ENCODE measurements around the gene KAT2B. TPM values are rescaled to one million over a fixed set of nuclear protein-coding genes. Genes with fewer than 3 reads are reported as not detected.

The KAT2B gene
- total and polyA plus RNA-seq, 10 donors = 13.6 to 64.3 (median 54.1) TPM

DNA sequence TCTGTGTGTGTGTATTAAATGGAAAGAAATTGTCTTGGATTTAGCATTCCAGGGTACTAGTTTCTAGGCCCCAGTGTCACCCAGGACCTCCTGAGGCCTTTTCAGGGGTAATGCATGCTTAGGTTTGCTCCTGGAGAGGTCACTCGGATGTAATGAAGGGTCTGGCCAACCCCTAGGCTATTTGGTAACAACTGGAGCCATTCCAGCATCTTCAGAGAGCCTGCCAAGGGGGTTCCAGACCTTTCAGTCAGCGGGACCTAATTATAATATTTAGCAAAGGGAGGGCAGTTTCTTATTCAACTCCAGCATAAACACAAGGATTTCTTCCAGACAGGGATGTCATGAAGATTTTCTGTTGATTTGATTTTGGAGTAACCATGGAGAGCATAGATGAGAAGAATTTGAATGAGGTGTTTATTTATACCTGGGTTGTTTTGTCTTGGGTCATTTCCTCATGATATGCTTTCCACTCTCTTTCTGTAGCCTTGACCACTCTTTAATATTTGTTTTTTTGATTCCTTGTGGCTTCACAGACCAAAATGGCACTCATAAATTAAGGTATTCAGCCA is 17.4 kb downstream of the KAT2B start:
- TF ChIP-seq POLR2AphosphoS5 (IDR thresholded peaks at IDR 0.05) (peak in 1 of 3 donors; percentile 2), POLR2A (IDR thresholded peaks at IDR 0.05) (no peak)
- Histone ChIP-seq H3K36me3 (no peaks in the 10 kb centered on the region), H3K27me3 (replicated peaks in 1 of 7) (no peaks in the 10 kb centered on the region), H3K4me1 (peaks cover 36 to 88% (median 69%) of the 10 kb centered on the region in 6 donors), H3K27ac (peak overlapping the region in 7 of 8 donors; percentile 30 to 87 (median 79)), H3K9me3 (no peaks in the 10 kb centered on the region), H3K4me3 (no peak overlapping the region)
- 72 to 85% (median 78%) methylated on average over 2 of the region's 2 CpGs for WGBS, 5 donors
- intact Hi-C loops (cut with DNase I; ENCODE audit: low total_unique reads) = no loop called here
- no peak for DNase-seq

DNA sequence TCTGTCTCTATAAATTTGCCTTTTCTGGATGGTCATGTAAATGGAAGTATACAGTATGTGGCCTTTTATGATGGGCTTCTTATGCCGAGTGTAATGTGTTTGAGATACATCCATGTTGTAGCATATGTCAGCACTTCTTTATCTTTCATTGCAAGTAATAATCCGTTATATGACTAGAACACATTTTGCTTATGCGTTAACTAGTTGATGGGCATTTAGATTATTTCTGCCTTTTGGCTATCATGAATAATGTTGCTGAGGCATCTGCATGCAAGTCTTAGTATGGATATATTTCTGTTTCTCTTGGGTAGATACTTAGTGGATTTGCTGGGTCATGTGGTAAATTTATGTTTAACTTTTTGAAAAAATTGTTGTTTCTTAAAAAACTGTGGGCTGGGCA is 19.7 kb downstream of the KAT2B start:
- TF ChIP-seq, protein P1, sequence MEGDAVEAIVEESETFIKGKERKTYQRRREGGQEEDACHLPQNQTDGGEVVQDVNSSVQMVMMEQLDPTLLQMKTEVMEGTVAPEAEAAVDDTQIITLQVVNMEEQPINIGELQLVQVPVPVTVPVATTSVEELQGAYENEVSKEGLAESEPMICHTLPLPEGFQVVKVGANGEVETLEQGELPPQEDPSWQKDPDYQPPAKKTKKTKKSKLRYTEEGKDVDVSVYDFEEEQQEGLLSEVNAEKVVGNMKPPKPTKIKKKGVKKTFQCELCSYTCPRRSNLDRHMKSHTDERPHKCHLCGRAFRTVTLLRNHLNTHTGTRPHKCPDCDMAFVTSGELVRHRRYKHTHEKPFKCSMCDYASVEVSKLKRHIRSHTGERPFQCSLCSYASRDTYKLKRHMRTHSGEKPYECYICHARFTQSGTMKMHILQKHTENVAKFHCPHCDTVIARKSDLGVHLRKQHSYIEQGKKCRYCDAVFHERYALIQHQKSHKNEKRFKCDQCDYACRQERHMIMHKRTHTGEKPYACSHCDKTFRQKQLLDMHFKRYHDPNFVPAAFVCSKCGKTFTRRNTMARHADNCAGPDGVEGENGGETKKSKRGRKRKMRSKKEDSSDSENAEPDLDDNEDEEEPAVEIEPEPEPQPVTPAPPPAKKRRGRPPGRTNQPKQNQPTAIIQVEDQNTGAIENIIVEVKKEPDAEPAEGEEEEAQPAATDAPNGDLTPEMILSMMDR (IDR thresholded peaks at IDR 0.05 in 8 of 11, conservative IDR thresholded peaks at IDR 0.05 in 3 of 11) = no peak
- TF ChIP-seq POLR2AphosphoS5 (IDR thresholded peaks at IDR 0.05) (no peak), POLR2A (IDR thresholded peaks at IDR 0.05) (no peak)
- no peaks in the 10 kb centered on the region for H3K9me3 ChIP-seq
- no peak overlapping the region for H3K4me3 ChIP-seq
- H3K36me3 ChIP-seq = no peaks in the 10 kb centered on the region
- no peak for DNase-seq
- H3K4me1 ChIP-seq = peaks cover 29 to 85% (median 55%) of the 10 kb centered on the region in 6 donors
- WGBS, 5 donors = 92 to 97% (median 94%) methylated on average over 3 of the region's 3 CpGs
- peak overlapping the region in 2 of 8 donors; percentile 77 to 86 for H3K27ac ChIP-seq
- intact Hi-C loops (cut with DNase I; ENCODE audit: low total_unique reads) = no loop called here
- H3K27me3 ChIP-seq (replicated peaks in 1 of 7) = no peaks in the 10 kb centered on the region

DNA sequence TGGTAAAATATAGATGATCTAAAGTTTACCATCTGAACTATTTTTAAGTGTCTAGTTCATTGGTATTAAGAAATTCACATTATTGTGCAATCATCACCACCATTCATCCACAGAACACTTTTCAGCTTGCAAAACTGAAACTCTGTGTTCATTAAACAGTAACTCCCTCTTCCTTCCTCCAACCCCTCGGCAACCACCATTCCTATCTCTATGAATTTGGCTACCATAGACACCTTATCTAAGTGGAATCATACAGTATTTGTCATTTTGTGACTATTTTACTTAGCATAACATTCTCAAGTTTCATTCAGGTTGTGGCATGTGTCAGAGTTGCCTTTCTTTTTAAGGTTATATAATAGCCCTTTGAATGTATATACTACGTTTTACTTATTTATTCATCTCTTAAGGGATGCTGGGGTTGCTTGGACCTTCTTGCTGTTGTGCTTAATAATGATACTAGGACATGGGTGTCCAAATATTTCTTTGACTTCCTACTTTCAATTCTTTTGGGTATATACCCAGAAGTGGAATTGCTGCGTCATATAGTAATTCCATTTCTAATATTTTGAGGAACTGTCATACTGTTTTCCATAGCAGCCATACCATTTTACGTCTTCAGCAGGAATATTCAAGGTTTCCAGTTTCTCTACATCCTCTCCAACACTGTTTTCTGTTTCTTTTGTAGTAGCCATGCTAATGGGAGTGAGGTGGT is 20.9 kb downstream of the KAT2B start:
- no peaks in the 10 kb centered on the region for H3K27me3 ChIP-seq (replicated peaks in 1 of 7)
- peak overlapping the region in 7 of 8 donors; percentile 71 to 86 (median 80) for H3K27ac ChIP-seq
- H3K36me3 ChIP-seq = no peaks in the 10 kb centered on the region
- H3K4me1 ChIP-seq = peaks cover 17 to 85% (median 47%) of the 10 kb centered on the region in 6 donors
- 29 to 54% (median 45%) methylated on average over 4 of the region's 4 CpGs for WGBS, 5 donors
- peak overlapping the region in 1 of 8 donors; percentile 39 for H3K4me3 ChIP-seq
- no peak for DNase-seq
- TF ChIP-seq POLR2A (IDR thresholded peaks at IDR 0.05) (no peak), POLR2AphosphoS5 (IDR thresholded peaks at IDR 0.05) (no peak)
- TF ChIP-seq, protein P1 (IDR thresholded peaks at IDR 0.05 in 8 of 11, conservative IDR thresholded peaks at IDR 0.05 in 3 of 11) = no peak
- no peaks in the 10 kb centered on the region for H3K9me3 ChIP-seq
- intact Hi-C loops (cut with DNase I; ENCODE audit: low total_unique reads) = no loop called here

DNA sequence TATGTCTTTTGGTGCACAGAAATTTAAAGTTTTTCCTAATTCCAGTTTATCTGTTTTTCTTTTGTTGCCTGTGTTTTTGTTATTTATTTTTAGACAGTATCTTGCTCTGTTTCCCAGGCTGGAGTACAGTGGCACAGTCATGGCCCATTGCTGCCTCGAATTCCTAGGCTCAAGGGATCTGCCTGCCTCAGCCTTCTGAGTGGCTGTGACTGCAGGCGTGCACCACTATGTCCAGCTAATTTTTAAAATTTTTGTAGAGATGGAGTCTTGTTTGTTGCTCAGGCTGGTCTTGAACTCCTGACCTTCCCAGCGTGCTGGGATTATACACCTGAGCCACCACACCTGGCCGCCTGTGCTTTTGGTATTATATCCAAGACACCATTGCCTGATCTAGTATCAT is 22.8 kb downstream of the KAT2B start:
- H3K36me3 ChIP-seq = no peaks in the 10 kb centered on the region
- no peak overlapping the region for H3K4me3 ChIP-seq
- 68 to 81% (median 75%) methylated on average over 4 of the region's 4 CpGs for WGBS, 5 donors
- DNase-seq = no peak
- peaks cover 2 to 83% (median 32%) of the 10 kb centered on the region in 6 donors for H3K4me1 ChIP-seq
- no peaks in the 10 kb centered on the region for H3K9me3 ChIP-seq
- intact Hi-C loops (cut with DNase I; ENCODE audit: low total_unique reads) = no loop called here
- H3K27ac ChIP-seq = no peak overlapping the region
- TF ChIP-seq POLR2AphosphoS5 (IDR thresholded peaks at IDR 0.05) (no peak), POLR2A (IDR thresholded peaks at IDR 0.05) (no peak)
- TF ChIP-seq, protein P1 (IDR thresholded peaks at IDR 0.05 in 8 of 11, conservative IDR thresholded peaks at IDR 0.05 in 3 of 11) = no peak
- no peaks in the 10 kb centered on the region for H3K27me3 ChIP-seq (replicated peaks in 1 of 7)
